GM18861 (cell line): Measurements from ENCODE around the gene PEAR1.

Experiments
- ATAC-seq: cut with Tn5 transposase; IDR thresholded peaks from one replicate; pipeline ENCODE4 v1.9.1; 2021; ENCODE audit not compliant: unreplicated experiment

Gene PEAR1

GRCh38 chr1:156859523-156860112 is 33.9 kb upstream of the PEAR1 start:
- ATAC-seq, result no peak

- no peak for ATAC-seq
These were observed 33.3 kb upstream of the PEAR1 start for GRCh38 chr1:156860113-156860627.

- no peak for ATAC-seq
These were observed 32.7 kb upstream of the PEAR1 start, which contains the start of gene NTRK1 for GRCh38 chr1:156860628-156861423. Gene NTRK1, plus strand, starts transcription at chr1:156860865. Its CDS starts 70 bp downstream, at chr1:156860935.

GRCh38 chr1:156862584-156862983 is 30.9 kb upstream of the PEAR1 start:
- ATAC-seq, result no peak

- no peak for ATAC-seq
These were observed 30.4 kb upstream of the PEAR1 start for GRCh38 chr1:156862997-156863599.

- ATAC-seq, result no peak
These were observed 29.9 kb upstream of the PEAR1 start for GRCh38 chr1:156863631-156864030.

- ATAC-seq, result no peak
These were observed 28.7 kb upstream of the PEAR1 start for GRCh38 chr1:156864796-156865195.

- no peak for ATAC-seq
These were observed 28.3 kb upstream of the PEAR1 start for GRCh38 chr1:156865258-156865657.

GRCh38 chr1:156865865-156866248 is 27.7 kb upstream of the PEAR1 start:
- ATAC-seq, result no peak

- no peak for ATAC-seq
These were observed 27.1 kb upstream of the PEAR1 start for GRCh38 chr1:156866249-156866909.

GRCh38 chr1:156868341-156868740 is 25.2 kb upstream of the PEAR1 start:
- no peak for ATAC-seq

GRCh38 chr1:156869455-156869854 is 24.1 kb upstream of the PEAR1 start:
- ATAC-seq, result no peak

GRCh38 chr1:156873659-156874058 is 19.9 kb upstream of the PEAR1 start:
- ATAC-seq, result no peak

- no peak for ATAC-seq
These were observed 19.4 kb upstream of the PEAR1 start for GRCh38 chr1:156874142-156874541.

GRCh38 chr1:156874572-156875340 is 18.8 kb upstream of the PEAR1 start:
- ATAC-seq, result no peak

GRCh38 chr1:156875341-156875615 is 18.2 kb upstream of the PEAR1 start:
- ATAC-seq, result no peak

- ATAC-seq, result no peak
These were observed 17.2 kb upstream of the PEAR1 start for GRCh38 chr1:156876281-156876680.

GRCh38 chr1:156877433-156878170 is 15.9 kb upstream of the PEAR1 start:
- no peak for ATAC-seq

GRCh38 chr1:156879876-156880275 is 13.6 kb upstream of the PEAR1 start:
- ATAC-seq, result no peak

GRCh38 chr1:156880473-156880872 is 13.0 kb upstream of the PEAR1 start:
- ATAC-seq, result no peak
